Neural cell (in vitro differentiated cells): Measurements from ENCODE around the gene CACNA1C. TPM values are rescaled to one million over a fixed set of nuclear protein-coding genes. Genes with fewer than 3 reads are reported as not detected.

Experiments
- H2AFZ ChIP-seq: fragments of 200-600, 300-800 bp; sonication (generic), shearing (Covaris generic); 2 replicates; pipeline ENCODE4 v1.6.0; 2014; ENCODE audit warnings: low read depth, mild to moderate bottlenecking, antibody characterized with exemption, low read length, moderate library complexity
- H3F3A ChIP-seq: fragments of 200-600 bp; shearing (Covaris generic); 2 replicates; pipeline ENCODE4 v1.6.1; 2016; ENCODE audit warnings: mild to moderate bottlenecking, moderate library complexity, mixed read lengths, antibody characterized with exemption, low read length; ENCODE audit not compliant: insufficient read depth, poor library complexity, severe bottlenecking
- H3K27ac ChIP-seq: fragments of 200-600, 300-800 bp; sonication (generic), shearing (Covaris generic); 2 replicates; pipeline ENCODE4 v1.5.1; 2014; ENCODE audit warnings: mild to moderate bottlenecking, low read length, moderate library complexity
- H3K27me3 ChIP-seq: fragments of 300-800, 200-600 bp; sonication (generic), shearing (Covaris generic); 2 replicates; pipeline ENCODE4 v1.6.0; 2014; ENCODE audit warnings: mild to moderate bottlenecking, low read depth, low read length, moderate library complexity; ENCODE audit not compliant: insufficient read depth
- H3K36me3 ChIP-seq: fragments of 300-800, 200-600 bp; sonication (generic), shearing (Covaris generic); 2 replicates; pipeline ENCODE4 v1.5.1; 2014; ENCODE audit warnings: mild to moderate bottlenecking, antibody characterized with exemption, low read length, moderate library complexity; ENCODE audit not compliant: insufficient read depth
- H3K4me2 ChIP-seq: fragments of 300-800, 200-600 bp; sonication (generic), shearing (Covaris generic); 2 replicates; pipeline ENCODE4 v1.6.0; 2014; ENCODE audit warnings: mild to moderate bottlenecking, low read length
- H3K4me3 ChIP-seq: fragments of 300-800, 200-600 bp; sonication (generic), shearing (Covaris generic); 2 replicates; pipeline ENCODE4 v1.5.1; 2014; ENCODE audit warnings: mild to moderate bottlenecking, low read length, moderate library complexity
- H3K79me2 ChIP-seq: fragments of 200-600 bp; shearing (Covaris generic); replicated peaks from 2 replicates; pipeline ENCODE4 v1.6.0; 2014; ENCODE audit warnings: mild to moderate bottlenecking, low read length, moderate library complexity; ENCODE audit not compliant: insufficient read depth
- H3K9ac ChIP-seq: fragments of 300-800, 200-600 bp; sonication (generic), shearing (Covaris generic); 2 replicates; pipeline ENCODE4 v1.6.1; 2016; ENCODE audit warnings: mild to moderate bottlenecking, low read length, mixed read lengths
- H3K9me2 ChIP-seq: fragments of 200-600 bp; shearing (Covaris generic); 2 replicates; pipeline ENCODE4 v1.6.1; 2016; ENCODE audit warnings: mild to moderate bottlenecking, low read length, mixed read lengths; ENCODE audit not compliant: insufficient read depth
- H3K9me3 ChIP-seq: fragments of 200-600, 300-800 bp; sonication (generic), shearing (Covaris generic); 2 replicates; pipeline ENCODE4 v1.6.1; 2016; ENCODE audit warnings: mild to moderate bottlenecking, mixed run types, low read length, moderate library complexity, mixed read lengths
- H4K20me1 ChIP-seq: fragments of 200-600 bp; shearing (Covaris generic); 2 replicates; pipeline ENCODE4 v1.6.1; 2016; ENCODE audit warnings: mild to moderate bottlenecking, mixed run types; ENCODE audit not compliant: insufficient read depth
- MXI1 ChIP-seq: fragments of 450-650 bp; conservative IDR thresholded peaks from 2 replicates; pipeline ENCODE4 v1.6.1; 2014; ENCODE audit warnings: antibody characterized with exemption, mild to moderate bottlenecking; ENCODE audit not compliant: poor library complexity, severe bottlenecking
- POLR2AphosphoS5 ChIP-seq: IDR thresholded peaks from 2 replicates; pipeline ENCODE4 v1.6.1; 2012
- SMC3 ChIP-seq: fragments of 450-650 bp; conservative IDR thresholded peaks from 2 replicates; pipeline ENCODE4 v1.6.1; 2014; ENCODE audit warnings: antibody characterized with exemption, mild to moderate bottlenecking, moderate library complexity; ENCODE audit not compliant: poor library complexity
- polyA plus RNA-seq: library from polyadenylated mRNA; depleted of rRNA; stranded (reverse); fragments of >200 nt; gene quantifications from 2 replicates; pipeline ENCODE4 v1.2.3, GENCODE V29; 2014
- TF ChIP-seq, protein P1 (sequence below): IDR thresholded peaks from 2 replicates; pipeline ENCODE4 v1.6.1; 2012; ENCODE audit warnings: borderline replicate concordance
- TF ChIP-seq, protein P2 (sequence below): fragments of 450-650 bp; IDR thresholded peaks from 2 replicates; pipeline ENCODE4 v1.5.1; 2014; ENCODE audit warnings: antibody characterized with exemption, mild to moderate bottlenecking, moderate library complexity; ENCODE audit not compliant: poor library complexity, severe bottlenecking

CACNA1C gene
- polyA plus RNA-seq, 1 donor from 2014 or later: 9.7 TPM

GRCh38 chr12:2039034-2039433 lies 13.8 kb upstream of the CACNA1C start:
- Histone ChIP-seq H3K9me3 (no peaks in the 10 kb centered on the region), H3K79me2 (no peaks in the 10 kb centered on the region), H3K27ac (no peak overlapping the region), H2AFZ (no peak overlapping the region), H3K4me2 (no peak overlapping the region), H3F3A (no peaks in the 10 kb centered on the region), H3K4me3 (no peak overlapping the region), H3K9me2 (no peaks in the 10 kb centered on the region), H3K27me3 (no peaks in the 10 kb centered on the region), H3K36me3 (no peaks in the 10 kb centered on the region), H3K9ac (no peak overlapping the region), H4K20me1 (no peaks in the 10 kb centered on the region)
- TF ChIP-seq, protein P1, sequence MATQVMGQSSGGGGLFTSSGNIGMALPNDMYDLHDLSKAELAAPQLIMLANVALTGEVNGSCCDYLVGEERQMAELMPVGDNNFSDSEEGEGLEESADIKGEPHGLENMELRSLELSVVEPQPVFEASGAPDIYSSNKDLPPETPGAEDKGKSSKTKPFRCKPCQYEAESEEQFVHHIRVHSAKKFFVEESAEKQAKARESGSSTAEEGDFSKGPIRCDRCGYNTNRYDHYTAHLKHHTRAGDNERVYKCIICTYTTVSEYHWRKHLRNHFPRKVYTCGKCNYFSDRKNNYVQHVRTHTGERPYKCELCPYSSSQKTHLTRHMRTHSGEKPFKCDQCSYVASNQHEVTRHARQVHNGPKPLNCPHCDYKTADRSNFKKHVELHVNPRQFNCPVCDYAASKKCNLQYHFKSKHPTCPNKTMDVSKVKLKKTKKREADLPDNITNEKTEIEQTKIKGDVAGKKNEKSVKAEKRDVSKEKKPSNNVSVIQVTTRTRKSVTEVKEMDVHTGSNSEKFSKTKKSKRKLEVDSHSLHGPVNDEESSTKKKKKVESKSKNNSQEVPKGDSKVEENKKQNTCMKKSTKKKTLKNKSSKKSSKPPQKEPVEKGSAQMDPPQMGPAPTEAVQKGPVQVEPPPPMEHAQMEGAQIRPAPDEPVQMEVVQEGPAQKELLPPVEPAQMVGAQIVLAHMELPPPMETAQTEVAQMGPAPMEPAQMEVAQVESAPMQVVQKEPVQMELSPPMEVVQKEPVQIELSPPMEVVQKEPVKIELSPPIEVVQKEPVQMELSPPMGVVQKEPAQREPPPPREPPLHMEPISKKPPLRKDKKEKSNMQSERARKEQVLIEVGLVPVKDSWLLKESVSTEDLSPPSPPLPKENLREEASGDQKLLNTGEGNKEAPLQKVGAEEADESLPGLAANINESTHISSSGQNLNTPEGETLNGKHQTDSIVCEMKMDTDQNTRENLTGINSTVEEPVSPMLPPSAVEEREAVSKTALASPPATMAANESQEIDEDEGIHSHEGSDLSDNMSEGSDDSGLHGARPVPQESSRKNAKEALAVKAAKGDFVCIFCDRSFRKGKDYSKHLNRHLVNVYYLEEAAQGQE: no peak

DNA sequence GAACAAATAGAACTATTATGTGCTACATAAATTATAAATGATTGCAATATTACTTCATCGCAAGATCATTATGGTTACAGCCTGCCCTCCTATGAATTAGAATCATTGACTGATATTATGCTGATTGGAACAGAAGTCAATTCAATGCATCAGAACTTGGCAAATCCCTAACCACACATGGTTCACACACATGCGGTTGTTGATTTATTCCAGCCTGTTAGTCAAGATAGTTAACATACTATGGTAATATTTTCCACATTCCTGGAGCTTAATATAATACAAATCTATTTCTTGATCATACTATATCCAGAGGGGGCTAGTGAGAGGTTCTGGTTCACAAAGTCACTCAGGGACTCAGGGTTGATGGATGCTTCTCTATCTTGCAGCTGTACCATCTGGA lies 9.7 kb upstream of the CACNA1C start:
- Histone ChIP-seq H3K4me3 (no peak overlapping the region), H3K9ac (no peak overlapping the region), H3K4me2 (no peak overlapping the region), H3K9me3 (no peaks in the 10 kb centered on the region), H3K27me3 (no peaks in the 10 kb centered on the region), H3F3A (no peaks in the 10 kb centered on the region), H3K27ac (no peak overlapping the region), H3K79me2 (no peaks in the 10 kb centered on the region), H3K9me2 (no peaks in the 10 kb centered on the region), H3K36me3 (no peaks in the 10 kb centered on the region), H2AFZ (no peak overlapping the region), H4K20me1 (no peaks in the 10 kb centered on the region)
- no peak for TF ChIP-seq SMC3
- TF ChIP-seq, protein P2, sequence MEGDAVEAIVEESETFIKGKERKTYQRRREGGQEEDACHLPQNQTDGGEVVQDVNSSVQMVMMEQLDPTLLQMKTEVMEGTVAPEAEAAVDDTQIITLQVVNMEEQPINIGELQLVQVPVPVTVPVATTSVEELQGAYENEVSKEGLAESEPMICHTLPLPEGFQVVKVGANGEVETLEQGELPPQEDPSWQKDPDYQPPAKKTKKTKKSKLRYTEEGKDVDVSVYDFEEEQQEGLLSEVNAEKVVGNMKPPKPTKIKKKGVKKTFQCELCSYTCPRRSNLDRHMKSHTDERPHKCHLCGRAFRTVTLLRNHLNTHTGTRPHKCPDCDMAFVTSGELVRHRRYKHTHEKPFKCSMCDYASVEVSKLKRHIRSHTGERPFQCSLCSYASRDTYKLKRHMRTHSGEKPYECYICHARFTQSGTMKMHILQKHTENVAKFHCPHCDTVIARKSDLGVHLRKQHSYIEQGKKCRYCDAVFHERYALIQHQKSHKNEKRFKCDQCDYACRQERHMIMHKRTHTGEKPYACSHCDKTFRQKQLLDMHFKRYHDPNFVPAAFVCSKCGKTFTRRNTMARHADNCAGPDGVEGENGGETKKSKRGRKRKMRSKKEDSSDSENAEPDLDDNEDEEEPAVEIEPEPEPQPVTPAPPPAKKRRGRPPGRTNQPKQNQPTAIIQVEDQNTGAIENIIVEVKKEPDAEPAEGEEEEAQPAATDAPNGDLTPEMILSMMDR: no peak
- TF ChIP-seq, protein P1: no peak

DNA sequence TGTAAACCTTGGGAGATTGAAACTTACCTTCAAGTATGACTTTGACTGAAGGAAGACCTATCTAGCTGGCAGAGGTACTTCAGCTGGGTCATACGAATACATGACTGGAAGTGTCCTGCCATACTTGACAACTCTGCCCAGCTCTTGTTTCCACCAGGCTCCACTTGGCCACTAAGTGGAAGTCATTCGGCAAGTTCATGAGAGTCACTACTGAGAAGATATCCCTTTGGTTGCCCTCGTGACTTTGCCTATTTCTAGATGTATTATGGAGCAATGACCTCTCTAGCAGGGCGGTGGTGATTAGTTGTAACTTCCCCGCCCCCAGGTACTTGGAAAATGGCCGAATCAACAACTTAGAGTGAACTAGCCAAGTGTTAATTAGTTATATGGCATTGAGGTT lies 8.6 kb upstream of the CACNA1C start:
- no peaks in the 10 kb centered on the region for H3K36me3 ChIP-seq
- H3K9ac ChIP-seq: no peak overlapping the region
- H3F3A ChIP-seq: no peaks in the 10 kb centered on the region
- no peak overlapping the region for H3K4me3 ChIP-seq
- no peak overlapping the region for H3K27ac ChIP-seq
- no peak overlapping the region for H2AFZ ChIP-seq
- no peaks in the 10 kb centered on the region for H3K9me3 ChIP-seq
- no peaks in the 10 kb centered on the region for H3K27me3 ChIP-seq
- no peaks in the 10 kb centered on the region for H4K20me1 ChIP-seq
- TF ChIP-seq MXI1: no peak
- TF ChIP-seq POLR2AphosphoS5: no peak
- no peaks in the 10 kb centered on the region for H3K9me2 ChIP-seq
- no peak overlapping the region for H3K4me2 ChIP-seq
- H3K79me2 ChIP-seq: no peaks in the 10 kb centered on the region
